Thoracic aorta (tissue), 2 donors: Measurements from ENCODE around the gene ISCA2. TPM values are rescaled to one million over a fixed set of nuclear protein-coding genes. Genes with fewer than 3 reads are reported as not detected.

Source experiments
- ATAC-seq: fragments of 150-250 bp; one replicate; pipeline ENCODE4 v1.8.0; 2017; ENCODE audit warnings: low read depth; ENCODE audit not compliant: insufficient number of reproducible peaks, low FRiP score
- DNase-seq: peaks from one replicate; pipeline ENCODE4 v3.0.0-alpha.2; 2020; ENCODE audit warnings: low spot score
- H3K27ac ChIP-seq, 2 donors: fragments of 200-600 bp; sonication (generic); 1 replicate in 1 of 2; 2 replicates in 1 of 2; pipeline ENCODE4 v1.5.1; 2016; ENCODE audit warnings: mild to moderate bottlenecking in 2 of 2, moderate library complexity in 2 of 2
- H3K27me3 ChIP-seq: fragments of 200-600 bp; sonication (generic); replicated peaks from 2 replicates; pipeline ENCODE4 v1.6.0; 2016; ENCODE audit warnings: mild to moderate bottlenecking; ENCODE audit not compliant: insufficient read depth
- H3K36me3 ChIP-seq: fragments of 200-600 bp; sonication (generic); one replicate; pipeline ENCODE4 v1.5.1; 2016
- H3K4me1 ChIP-seq, 2 donors: fragments of 200-600 bp; sonication (generic); 1 replicate in 1 of 2; 2 replicates in 1 of 2; pipeline versions ENCODE4 v1.5.1 to v1.6.0; 2016; ENCODE audit warnings: low read depth in 2 of 2, mild to moderate bottlenecking in 1 of 2; ENCODE audit not compliant: control insufficient read depth in 1 of 2
- H3K4me3 ChIP-seq: fragments of 200-600 bp; sonication (generic); 2 replicates; pipeline ENCODE4 v1.5.1; 2016; ENCODE audit warnings: mild to moderate bottlenecking
- H3K9me3 ChIP-seq: fragments of 200-600 bp; sonication (generic); 2 replicates; pipeline ENCODE4 v1.5.1; 2016
- CTCF ChIP-seq: fragments of 200-600 bp; sonication (generic); IDR thresholded peaks from one replicate; pipeline ENCODE4 v1.5.1; 2019; ENCODE audit warnings: antibody characterized with exemption
- total RNA-seq, 2 donors: library from RNA; depleted of rRNA; stranded (reverse); fragments of >200 nt; gene quantifications; one replicate each; pipeline versions ENCODE4 v1.1.0 to v1.2.3, GENCODE V29; 2016

The ISCA2 gene
- total RNA-seq, 2 donors from 2014 or later, result 6.5 to 22.2 TPM

- Histone ChIP-seq H3K4me1 (peaks cover 12 to 44% of the 10 kb centered on the region in 2 donors), H3K36me3 (peaks cover 64% of the 10 kb centered on the region), H3K9me3 (no peaks in the 10 kb centered on the region), H3K4me3 (no peak overlapping the region), H3K27me3 (no peaks in the 10 kb centered on the region), H3K27ac (peak overlapping the region; percentile 69 to 78)
- DNase-seq (no peak), ATAC-seq (no peak)
- TF ChIP-seq CTCF, result no peak
Measured at GRCh38 chr14:74524812-74525135, 31.2 kb downstream of the ISCA2 start.

- no peak for ATAC-seq
- H3K36me3 ChIP-seq, result peaks cover 63% of the 10 kb centered on the region
Measured at GRCh38 chr14:74525361-74525851, 31.8 kb downstream of the ISCA2 start.

GRCh38 chr14:74526854-74527585 is 33.5 kb downstream of the ISCA2 start:
- Histone ChIP-seq H3K27ac (peak overlapping the region in 1 of 2 donors; percentile 17), H3K36me3 (peaks cover 58% of the 10 kb centered on the region), H3K4me1 (peaks cover 12 to 44% of the 10 kb centered on the region in 2 donors), H3K9me3 (no peaks in the 10 kb centered on the region), H3K4me3 (no peak overlapping the region), H3K27me3 (no peaks in the 10 kb centered on the region)
- ATAC-seq, result no peak
- DNase-seq, result no peak
- TF ChIP-seq CTCF, result no peak

More at GRCh38 chr14:74525361-74525851, 31.8 kb downstream of the ISCA2 start:
- no peaks in the 10 kb centered on the region for H3K9me3 ChIP-seq
- H3K27me3 ChIP-seq, result no peaks in the 10 kb centered on the region
- H3K4me1 ChIP-seq, result peaks cover 12 to 44% of the 10 kb centered on the region in 2 donors
- peak overlapping the region; percentile 69 to 78 for H3K27ac ChIP-seq
- H3K4me3 ChIP-seq, result no peak overlapping the region
- TF ChIP-seq CTCF, result no peak
- DNase-seq, result no peak

- ATAC-seq (no peak), DNase-seq (no peak)
- peaks cover 56% of the 10 kb centered on the region for H3K36me3 ChIP-seq
- TF ChIP-seq CTCF, result no peak
- H3K4me1 ChIP-seq, result peaks cover 12 to 44% of the 10 kb centered on the region in 2 donors
- H3K27me3 ChIP-seq, result no peaks in the 10 kb centered on the region
- H3K27ac ChIP-seq, result peak overlapping the region; percentile 17 to 54
- no peaks in the 10 kb centered on the region for H3K9me3 ChIP-seq
- no peak overlapping the region for H3K4me3 ChIP-seq
Measured at GRCh38 chr14:74527736-74528280, 34.2 kb downstream of the ISCA2 start.

GRCh38 chr14:74528406-74528805 is 34.8 kb downstream of the ISCA2 start:
- Histone ChIP-seq H3K4me1 (peaks cover 12 to 44% of the 10 kb centered on the region in 2 donors), H3K27me3 (no peaks in the 10 kb centered on the region), H3K4me3 (no peak overlapping the region), H3K9me3 (no peaks in the 10 kb centered on the region), H3K36me3 (peaks cover 56% of the 10 kb centered on the region), H3K27ac (peak overlapping the region in 1 of 2 donors; percentile 54)
- no peak for DNase-seq
- no peak for TF ChIP-seq CTCF
- no peak for ATAC-seq
